Thyroid gland (tissue), 4 donors: ENCODE results near the gene CD200R1L.

Experiments
- POLR2A ChIP-seq, 2 donors: fragments of 450-650 bp; IDR thresholded peaks; one replicate each; pipeline ENCODE4 v1.6.1; 2017; ENCODE audit warnings: antibody characterized with exemption in 2 of 2, mild to moderate bottlenecking in 2 of 2, moderate library complexity in 1 of 2
- TF ChIP-seq, protein P1 (sequence below), 6 experiments: fragments of 200-600 bp in 3 of 6; fragments of 450-650 bp in 3 of 6; sonication (generic) in 3 of 6; IDR thresholded peaks; one replicate each; pipeline ENCODE4 v1.5.1; 2016 to 2019; ENCODE audit warnings: antibody characterized with exemption in 6 of 6, mild to moderate bottlenecking in 2 of 6, inconsistent platforms in 1 of 6, moderate library complexity in 1 of 6

DNA sequence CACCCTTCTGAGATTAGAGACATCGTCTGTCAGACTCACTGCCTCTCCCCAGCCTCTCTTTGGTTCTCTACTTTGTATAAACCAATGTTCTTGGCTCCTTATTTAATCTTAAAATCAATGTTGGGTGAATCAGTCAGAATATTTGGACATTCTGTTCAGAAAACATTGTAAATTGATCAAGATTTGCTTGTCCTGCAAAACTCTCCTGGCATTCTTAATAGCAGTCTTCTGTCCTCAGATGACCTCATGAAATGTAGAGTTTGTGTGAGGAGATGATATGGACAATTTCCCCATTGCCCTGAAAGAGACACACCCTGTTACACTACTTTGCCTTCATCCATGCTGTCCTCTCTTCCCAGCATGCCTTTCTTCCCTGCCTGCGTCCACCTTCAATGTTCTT is 33.6 kb downstream of the CD200R1L start:
- TF ChIP-seq POLR2A (IDR thresholded peaks at IDR 0.05) = no peak
- TF ChIP-seq, protein P1, sequence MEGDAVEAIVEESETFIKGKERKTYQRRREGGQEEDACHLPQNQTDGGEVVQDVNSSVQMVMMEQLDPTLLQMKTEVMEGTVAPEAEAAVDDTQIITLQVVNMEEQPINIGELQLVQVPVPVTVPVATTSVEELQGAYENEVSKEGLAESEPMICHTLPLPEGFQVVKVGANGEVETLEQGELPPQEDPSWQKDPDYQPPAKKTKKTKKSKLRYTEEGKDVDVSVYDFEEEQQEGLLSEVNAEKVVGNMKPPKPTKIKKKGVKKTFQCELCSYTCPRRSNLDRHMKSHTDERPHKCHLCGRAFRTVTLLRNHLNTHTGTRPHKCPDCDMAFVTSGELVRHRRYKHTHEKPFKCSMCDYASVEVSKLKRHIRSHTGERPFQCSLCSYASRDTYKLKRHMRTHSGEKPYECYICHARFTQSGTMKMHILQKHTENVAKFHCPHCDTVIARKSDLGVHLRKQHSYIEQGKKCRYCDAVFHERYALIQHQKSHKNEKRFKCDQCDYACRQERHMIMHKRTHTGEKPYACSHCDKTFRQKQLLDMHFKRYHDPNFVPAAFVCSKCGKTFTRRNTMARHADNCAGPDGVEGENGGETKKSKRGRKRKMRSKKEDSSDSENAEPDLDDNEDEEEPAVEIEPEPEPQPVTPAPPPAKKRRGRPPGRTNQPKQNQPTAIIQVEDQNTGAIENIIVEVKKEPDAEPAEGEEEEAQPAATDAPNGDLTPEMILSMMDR (IDR thresholded peaks at IDR 0.05) = no peak
